GM21526 (cell line): ENCODE measurements around the gene TBL3.
"Not testable (repeated sequence)": the region's sequence is repeated elsewhere in the genome, so short reads cannot be mapped to it uniquely, and the experiment has no call there.

Experiments used
- ATAC-seq: cut with Tn5 transposase; IDR thresholded peaks from one replicate; pipeline ENCODE4 v1.9.1; 2021; ENCODE audit warnings: moderate library complexity; ENCODE audit not compliant: unreplicated experiment, low FRiP score

Gene TBL3

GRCh38 chr16:1998852-1999801 lies 27.3 kb downstream of the TBL3 start:
- ATAC-seq: no peak

- no peak for ATAC-seq
Observed at GRCh38 chr16:1999866-2000514, 28.1 kb downstream of the TBL3 start.

- no peak for ATAC-seq
Observed at GRCh38 chr16:2001035-2001434, 29.2 kb downstream of the TBL3 start.

- ATAC-seq: no peak
Observed at GRCh38 chr16:2001456-2002355, 29.9 kb downstream of the TBL3 start.

- ATAC-seq: no peak
Observed at GRCh38 chr16:2002406-2003230, 30.8 kb downstream of the TBL3 start.

- ATAC-seq: no peak
Observed at GRCh38 chr16:2003231-2003826, 31.5 kb downstream of the TBL3 start.

- ATAC-seq: no peak
Observed at GRCh38 chr16:2003827-2004641, 32.2 kb downstream of the TBL3 start.

- no peak for ATAC-seq
Observed at GRCh38 chr16:2004795-2005517, 33.1 kb downstream of the TBL3 start.

GRCh38 chr16:2005646-2006045 lies 33.8 kb downstream of the TBL3 start:
- ATAC-seq: no peak

- no peak for ATAC-seq
Observed at GRCh38 chr16:2006317-2006716, 34.5 kb downstream of the TBL3 start.

GRCh38 chr16:2007081-2007836 lies 35.4 kb downstream of the TBL3 start:
- ATAC-seq: no peak

GRCh38 chr16:2008009-2008526 lies 36.2 kb downstream of the TBL3 start:
- ATAC-seq: no peak

- ATAC-seq: no peak
Observed at GRCh38 chr16:2008631-2009163, 36.8 kb downstream of the TBL3 start.

GRCh38 chr16:2009164-2009711 lies 37.4 kb downstream of the TBL3 start:
- peak; percentile 18 for ATAC-seq

- peak; percentile 58 for ATAC-seq
Observed at GRCh38 chr16:2009791-2010510, 38.1 kb downstream of the TBL3 start, which contains the start of gene ZNF598. Gene ZNF598, minus strand, starts transcription at chr16:2009821.

- ATAC-seq: not testable (repeated sequence)
Observed at GRCh38 chr16:2011726-2012125, 39.9 kb downstream of the TBL3 start.
